ENCODE results near the gene PTGS2. TPM values are rescaled to one million over a fixed set of nuclear protein-coding genes. Genes with fewer than 3 reads are reported as not detected.

Gene PTGS2
- total RNA-seq = 15.0 and 17.2 TPM in 2 replicates

GRCh38 chr1:186680245-186681061 lies at the start of gene PTGS2:
Gene PTGS2, minus strand, starts transcription at chr1:186680423. Its CDS starts 133 bp downstream, at chr1:186680290.
- DNase-seq = peak; percentile 98

GRCh38 chr1:186722711-186723309 lies 42.6 kb upstream of the PTGS2 start:
- peak; percentile 71 for DNase-seq

GRCh38 chr1:186717286-186717685 lies 37.1 kb upstream of the PTGS2 start:
- no peak for DNase-seq

GRCh38 chr1:186715887-186716809 lies 35.9 kb upstream of the PTGS2 start:
- no peak for DNase-seq

- no peak for DNase-seq
These were observed 30.5 kb upstream of the PTGS2 start for GRCh38 chr1:186710696-186711095.

- peak; percentile 2 for DNase-seq
These were observed 28.5 kb upstream of the PTGS2 start for GRCh38 chr1:186708694-186709097.

GRCh38 chr1:186703209-186703766 lies 23.1 kb upstream of the PTGS2 start:
- no peak for DNase-seq

- no peak for DNase-seq
These were observed 20.5 kb upstream of the PTGS2 start for GRCh38 chr1:186700722-186701121.

GRCh38 chr1:186699519-186699918 lies 19.3 kb upstream of the PTGS2 start:
- no peak for DNase-seq

- no peak for DNase-seq
These were observed 9.7 kb upstream of the PTGS2 start for GRCh38 chr1:186689907-186690306.

GRCh38 chr1:186689376-186689775 lies 9.2 kb upstream of the PTGS2 start:
- no peak for DNase-seq

- no peak for DNase-seq
These were observed 3.6 kb upstream of the PTGS2 start for GRCh38 chr1:186683652-186684410.

GRCh38 chr1:186682736-186683135 lies 2.5 kb upstream of the PTGS2 start:
- peak; percentile 54 for DNase-seq

GRCh38 chr1:186681801-186682200 lies 1.6 kb upstream of the PTGS2 start:
- no peak for DNase-seq

- peak; percentile 46 for DNase-seq
These were observed 898 bp upstream of the PTGS2 start for GRCh38 chr1:186681121-186681520.

- no peak for DNase-seq
These were observed 339 bp downstream of the PTGS2 start for GRCh38 chr1:186679924-186680244.

GRCh38 chr1:186678155-186678554 lies 2.1 kb downstream of the PTGS2 start:
- no peak for DNase-seq

- DNase-seq = no peak
These were observed 7.6 kb downstream of the PTGS2 start for GRCh38 chr1:186672596-186672995.

- no peak for DNase-seq
These were observed 8.1 kb downstream of the PTGS2 start for GRCh38 chr1:186672131-186672530.

- DNase-seq = no peak
These were observed 8.9 kb downstream of the PTGS2 start for GRCh38 chr1:186671136-186671825.
